Left lobe of liver (tissue), 2 donors: ENCODE data around the gene ACOX1. TPM values are rescaled to one million over a fixed set of nuclear protein-coding genes. Genes with fewer than 3 reads are reported as not detected.

Experiments
- ATAC-seq: fragments of 200-7000 bp; cut with Tn5 transposase; one replicate; pipeline ENCODE4 v1.9.1; 2020; ENCODE audit warnings: mild to moderate bottlenecking, moderate library complexity
- DNase-seq: peaks from one replicate; pipeline ENCODE4 v3.0.0-alpha.2; 2020; ENCODE audit warnings: low spot score
- total RNA-seq: library from RNA; stranded (reverse); gene quantifications from one replicate; pipeline ENCODE4 v1.2.1, GENCODE V29; 2021
- donor health status: DM: no; HTN: no; CAD: no; lungs with moderate emphysema.
- donor health status: DM: no; HTN: yes; CAD: no.

The ACOX1 gene
- total RNA-seq, 1 donor from 2014 or later, result 199 TPM

DNA sequence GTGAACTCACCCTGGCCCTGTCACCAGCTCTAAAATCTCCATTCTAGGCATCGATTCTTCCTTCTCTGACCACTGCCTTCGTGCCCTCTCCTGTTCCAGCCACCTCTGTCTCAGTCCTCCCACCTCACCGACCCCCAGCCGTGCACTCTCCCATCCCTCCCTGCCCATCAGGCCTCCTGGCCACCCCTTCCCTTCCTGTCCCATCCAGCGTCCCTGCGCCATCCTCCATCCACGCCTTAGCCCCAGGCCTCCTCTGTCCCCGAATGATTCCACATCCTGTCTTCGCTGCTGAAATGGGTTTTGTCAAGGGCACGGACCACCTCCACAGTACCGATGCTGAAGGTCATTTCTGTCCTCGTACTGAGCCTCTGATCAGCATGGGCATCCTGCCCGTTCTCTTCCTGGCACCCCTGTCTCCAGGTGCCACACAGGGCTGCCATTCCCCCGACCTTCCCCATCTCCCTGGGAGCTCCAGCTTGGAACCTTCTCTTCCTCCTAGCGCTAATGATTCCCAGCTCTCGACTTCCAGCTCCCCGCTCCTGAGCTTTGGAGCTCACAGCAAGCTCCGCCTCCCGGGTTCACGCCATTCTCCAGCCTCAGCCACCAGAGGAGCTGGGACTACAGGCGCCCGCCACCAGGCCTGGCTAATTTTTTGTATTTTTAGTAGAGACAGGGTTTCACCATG, 84.8 kb downstream of the ACOX1 start:
- no peak for DNase-seq
- ATAC-seq, result no peak

DNA sequence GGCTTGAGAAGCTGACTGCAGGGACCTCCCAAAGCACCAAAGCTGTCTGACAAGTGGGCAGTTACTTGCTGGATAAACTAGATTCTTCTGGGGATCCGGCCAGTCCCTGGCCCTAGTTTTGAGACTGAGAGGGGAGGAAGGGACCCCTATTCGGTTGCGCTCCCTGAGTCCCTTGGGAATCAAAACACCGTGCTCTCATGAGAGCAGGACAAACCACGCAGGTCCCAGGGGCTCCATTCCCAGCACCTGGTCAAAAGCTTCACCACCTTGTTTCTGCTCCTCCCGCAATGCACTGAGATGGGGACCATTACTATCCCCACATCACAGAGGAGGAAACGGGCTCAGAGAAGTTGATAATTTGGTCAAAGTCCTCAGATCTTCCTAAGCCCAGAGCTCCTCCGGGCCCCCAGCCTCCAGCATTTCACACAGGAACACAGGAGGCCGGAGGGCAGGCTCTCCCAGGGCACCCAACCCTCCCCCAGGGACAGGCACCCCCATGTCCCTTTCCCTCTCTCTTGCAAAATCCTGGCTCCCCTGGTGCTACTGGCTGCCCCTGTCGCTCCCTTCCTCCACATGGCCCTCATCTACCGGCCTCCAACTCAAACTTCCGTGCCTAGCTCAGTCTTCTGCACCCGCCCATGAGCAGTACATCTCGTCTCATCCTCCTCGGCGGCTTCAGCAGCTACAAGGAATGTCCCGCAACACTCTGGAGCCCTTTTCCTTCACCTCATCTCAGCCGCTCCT, 85.5 kb downstream of the ACOX1 start:
- DNase-seq (no peak), ATAC-seq (no peak)

DNA sequence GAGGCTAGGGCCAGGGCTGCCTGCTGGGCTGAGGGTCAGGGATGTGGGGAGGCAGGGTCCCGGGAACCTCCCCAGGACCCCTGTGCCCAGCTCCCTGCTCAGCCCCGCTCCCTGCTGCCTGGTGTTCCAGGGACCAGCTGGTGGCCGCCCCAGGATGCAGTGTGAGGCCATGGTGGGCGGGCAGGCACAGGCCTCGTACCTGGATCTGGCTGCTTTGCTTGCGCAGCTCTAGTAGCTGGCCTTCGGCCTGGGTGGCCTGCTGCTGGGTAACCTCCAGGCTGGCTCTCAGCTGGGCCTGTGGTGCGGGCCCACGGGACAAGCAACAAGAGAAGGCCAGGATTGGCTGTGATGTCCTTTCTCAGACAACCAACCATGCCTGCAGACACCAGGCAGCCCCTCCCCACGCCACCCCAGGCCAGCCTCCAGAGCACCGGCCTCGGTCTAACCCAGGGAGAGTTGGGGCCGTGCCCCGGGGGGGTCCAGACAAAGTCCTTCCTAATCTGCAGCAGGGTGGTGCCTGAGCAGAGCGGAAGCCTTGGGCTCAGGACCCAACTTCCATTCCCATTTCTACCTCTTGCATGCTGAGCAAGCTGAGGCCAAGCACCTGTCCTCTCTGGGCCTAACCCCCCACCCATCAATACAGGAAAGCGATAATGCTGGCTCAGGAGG, 86.3 kb downstream of the ACOX1 start:
- DNase-seq, result no peak
- ATAC-seq, result peak; percentile 17

DNA sequence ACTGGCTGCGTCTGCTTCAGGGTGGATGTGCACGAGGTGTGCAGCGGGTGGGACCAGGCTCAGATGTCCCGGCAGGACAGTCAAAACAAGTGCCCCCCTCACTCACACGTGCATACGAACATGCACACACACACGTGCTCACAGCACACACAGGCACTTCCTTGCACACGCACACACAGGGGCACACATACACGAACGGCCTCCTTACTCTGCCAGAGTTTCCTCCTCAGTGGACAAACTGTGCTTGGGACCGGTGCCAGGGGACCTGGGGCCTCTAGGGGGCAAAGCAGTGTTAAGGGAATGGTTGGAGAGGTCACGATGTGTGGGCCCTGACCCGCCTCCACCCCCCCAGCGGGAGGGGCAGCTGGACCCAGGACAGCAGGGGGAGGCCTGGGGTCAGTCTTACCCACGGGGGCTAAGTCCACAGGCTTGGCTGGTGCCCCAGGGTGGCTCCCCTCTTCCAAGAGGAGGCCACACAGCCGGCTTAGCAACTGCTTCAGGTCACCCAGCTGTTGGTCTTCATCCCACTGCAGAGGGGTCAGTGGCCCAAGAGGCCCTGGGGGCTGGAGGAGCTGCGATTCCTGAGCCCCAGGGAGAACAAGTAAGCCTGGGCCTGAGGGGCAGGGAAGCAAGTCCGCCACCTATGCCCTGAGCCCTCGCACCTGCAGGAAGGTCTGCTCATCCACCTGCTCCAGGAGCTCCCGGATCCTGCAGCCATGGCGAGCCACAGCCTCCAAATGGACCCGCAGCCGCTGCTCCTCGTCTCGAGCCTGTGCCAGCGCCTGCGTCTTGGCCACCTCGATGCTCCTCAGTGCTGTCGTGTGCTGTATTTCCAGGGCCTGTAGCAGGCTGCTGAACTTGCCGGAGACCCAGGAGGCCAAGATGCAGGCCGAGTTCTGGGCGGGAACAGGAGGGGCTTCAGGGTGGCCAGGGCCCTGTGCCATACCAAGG, 87.1 kb downstream of the ACOX1 start:
- peak; percentile 71 for DNase-seq
- ATAC-seq, result peak; percentile 51

Other genes with a start within 250 kb of the ACOX1 start
- gene GALK1, start 214.0 kb downstream of the ACOX1 start, total RNA-seq, result 90.9 TPM
- 7.0 TPM for gene UNK, start 194.4 kb downstream of the ACOX1 start, total RNA-seq
- 10.8 TPM for gene UNC13D, start 134.8 kb downstream of the ACOX1 start, total RNA-seq
- gene WBP2, start 123.8 kb downstream of the ACOX1 start, total RNA-seq, result 68.3 TPM
- 24.3 TPM for gene TRIM47, start 100.6 kb downstream of the ACOX1 start, total RNA-seq
- gene TRIM65, start 82.2 kb downstream of the ACOX1 start, total RNA-seq, result 9.8 TPM
- 82.4 TPM for gene MRPL38, start 74.3 kb downstream of the ACOX1 start, total RNA-seq
- gene FBF1, start 38.1 kb downstream of the ACOX1 start, total RNA-seq, result 3.4 TPM
- 14.1 TPM for gene TEN1, start 74 bp upstream of the ACOX1 start, total RNA-seq
- 3.6 TPM for gene CDK3, start 21.7 kb upstream of the ACOX1 start, total RNA-seq
- gene EVPL, start 48.1 kb upstream of the ACOX1 start, total RNA-seq, result 0.53 TPM
- 30.8 TPM for gene SRP68, start 93.4 kb upstream of the ACOX1 start, total RNA-seq
- not detected for gene GALR2, start 95.6 kb upstream of the ACOX1 start, total RNA-seq
- gene ZACN, start 100.0 kb upstream of the ACOX1 start, total RNA-seq, result not detected
- 51.3 TPM for gene EXOC7, start 124.6 kb upstream of the ACOX1 start, total RNA-seq
- 0.08 TPM for gene FOXJ1, start 162.1 kb upstream of the ACOX1 start, total RNA-seq